Liver (tissue), 9 donors: ENCODE data around the gene LHFPL3. TPM values are rescaled to one million over a fixed set of nuclear protein-coding genes. Genes with fewer than 3 reads are reported as not detected.

ENCODE experiments used
- DNase-seq: peaks from one replicate; pipeline ENCODE4 v3.0.0-alpha.2; 2017; ENCODE audit warnings: low spot score
- H3K27ac ChIP-seq, 2 donors: one replicate each; pipeline ENCODE4 v1.7.0; 2013; ENCODE audit warnings: inconsistent platforms in 2 of 2, low read length in 2 of 2, control low read depth in 1 of 2, low read depth in 1 of 2, mild to moderate bottlenecking in 1 of 2
- H3K27me3 ChIP-seq, 4 donors: one replicate each; pipeline versions ENCODE4 v1.6.1 to v1.7.0; 2013; ENCODE audit warnings: low read length in 3 of 4, inconsistent platforms in 1 of 4, mild to moderate bottlenecking in 1 of 4, moderate library complexity in 1 of 4; ENCODE audit not compliant: control insufficient read depth in 4 of 4, insufficient read depth in 4 of 4
- H3K36me3 ChIP-seq, 4 donors: one replicate each; pipeline versions ENCODE4 v1.6.1 to v1.7.0; 2013; ENCODE audit warnings: low read length in 3 of 4, mild to moderate bottlenecking in 3 of 4, low read depth in 1 of 4, moderate library complexity in 1 of 4; ENCODE audit not compliant: control insufficient read depth in 4 of 4, insufficient read depth in 3 of 4
- H3K4me1 ChIP-seq, 4 donors: one replicate each; pipeline versions ENCODE4 v1.6.1 to v1.7.0; 2013; ENCODE audit warnings: low read length in 3 of 4, mild to moderate bottlenecking in 3 of 4, moderate library complexity in 1 of 4; ENCODE audit not compliant: control insufficient read depth in 4 of 4, insufficient read depth in 4 of 4
- H3K4me3 ChIP-seq, 3 donors: one replicate each; pipeline versions ENCODE4 v1.6.1 to v1.7.0; 2013; ENCODE audit warnings: low read length in 3 of 3, control low read depth in 1 of 3, low read depth in 1 of 3, mild to moderate bottlenecking in 1 of 3
- H3K9ac ChIP-seq, 2 donors: one replicate each; pipeline ENCODE4 v1.7.0; 2013; ENCODE audit warnings: low read length in 2 of 2, mild to moderate bottlenecking in 2 of 2, moderate library complexity in 2 of 2, control low read depth in 1 of 2, low read depth in 1 of 2
- H3K9me3 ChIP-seq, 4 donors: one replicate each; pipeline versions ENCODE4 v1.6.1 to v1.7.0; 2013; ENCODE audit warnings: low read length in 3 of 4; ENCODE audit not compliant: control insufficient read depth in 4 of 4
- ATF3 ChIP-seq: IDR thresholded peaks from 2 replicates; pipeline ENCODE4 v1.6.1; 2016; ENCODE audit warnings: antibody characterized with exemption
- CTCF ChIP-seq: fragments of 150-350 bp; IDR thresholded peaks from 2 replicates; pipeline ENCODE4 v1.5.1; 2017; ENCODE audit warnings: improper control_type of control experiment, low read depth, low read length; ENCODE audit not compliant: missing input control
- EGR1 ChIP-seq, 2 donors: IDR thresholded peaks; 2 replicates each; pipeline ENCODE4 v1.6.1; 2016 to 2018; ENCODE audit warnings: antibody characterized with exemption in 2 of 2, low read depth in 2 of 2
- FOXA1 ChIP-seq: IDR thresholded peaks from 2 replicates; pipeline ENCODE4 v1.6.1; 2016; ENCODE audit warnings: antibody characterized with exemption
- FOXA2 ChIP-seq: IDR thresholded peaks from 2 replicates; pipeline ENCODE4 v1.6.1; 2016; ENCODE audit warnings: antibody characterized with exemption
- GABPA ChIP-seq, 2 donors: IDR thresholded peaks in 1 of 2; conservative IDR thresholded peaks in 1 of 2; 2 replicates each; pipeline ENCODE4 v1.6.1; 2016; ENCODE audit warnings: antibody characterized with exemption in 2 of 2, mild to moderate bottlenecking in 1 of 2, moderate library complexity in 1 of 2
- HNF4A ChIP-seq, 2 donors: conservative IDR thresholded peaks; 2 replicates each; pipeline ENCODE4 v1.6.1; 2016; ENCODE audit warnings: antibody characterized with exemption in 2 of 2, mild to moderate bottlenecking in 2 of 2
- HNF4G ChIP-seq: IDR thresholded peaks from 2 replicates; pipeline ENCODE4 v1.6.1; 2016; ENCODE audit warnings: antibody characterized with exemption
- MAX ChIP-seq: IDR thresholded peaks from 2 replicates; pipeline ENCODE4 v1.6.1; 2016; ENCODE audit warnings: antibody characterized with exemption
- NR2F2 ChIP-seq: IDR thresholded peaks from 2 replicates; pipeline ENCODE4 v1.6.1; 2016; ENCODE audit warnings: antibody characterized with exemption
- RAD21 ChIP-seq, 2 donors: IDR thresholded peaks; 2 replicates each; pipeline ENCODE4 v1.6.1; 2016; ENCODE audit warnings: antibody characterized with exemption in 2 of 2, mild to moderate bottlenecking in 2 of 2
- REST ChIP-seq: IDR thresholded peaks from 2 replicates; pipeline ENCODE4 v1.6.1; 2016; ENCODE audit warnings: antibody characterized with exemption, mild to moderate bottlenecking
- RXRA ChIP-seq, 2 donors: IDR thresholded peaks; 2 replicates each; pipeline ENCODE4 v1.6.1; 2017 to 2018; ENCODE audit warnings: antibody characterized with exemption in 2 of 2, mild to moderate bottlenecking in 1 of 2
- SP1 ChIP-seq: IDR thresholded peaks from 2 replicates; pipeline ENCODE4 v1.6.1; 2018; ENCODE audit warnings: antibody characterized with exemption, mild to moderate bottlenecking
- TAF1 ChIP-seq: conservative IDR thresholded peaks from 2 replicates; pipeline ENCODE4 v1.6.1; 2016; ENCODE audit warnings: antibody characterized with exemption, mild to moderate bottlenecking
- YY1 ChIP-seq: IDR thresholded peaks from 2 replicates; pipeline ENCODE4 v1.6.1; 2016; ENCODE audit warnings: antibody characterized with exemption, mild to moderate bottlenecking
- ZBTB33 ChIP-seq: IDR thresholded peaks from 2 replicates; pipeline ENCODE4 v1.6.1; 2016; ENCODE audit warnings: antibody characterized with exemption
- WGBS: extraction: QIAGEN DNeasy Blood & Tissue Kit; methylation state at CpG from one replicate; pipeline ENCODE4 v1.1.7; 2013; 5-methylcytosine and 5-hydroxymethylcytosine counted together
- polyA plus RNA-seq, 2 donors: library from polyadenylated mRNA; stranded (reverse) in 1 of 2; unstranded in 1 of 2; fragments of 200-250 nt in 1 of 2; fragments of >200 nt in 1 of 2; fragmentation: Nextera tagmentation in 1 of 2; extraction: Ambion mirVana in 1 of 2; gene quantifications; one replicate each; pipeline versions ENCODE4 v1.2.1 to v1.2.3, GENCODE V29; 2013 to 2015
- total RNA-seq, 2 donors: library from RNA; depleted of rRNA; stranded (reverse); fragments of >200 nt; gene quantifications; one replicate each; pipeline ENCODE4 v1.2.3, GENCODE V29; 2014
- donor health status: healthy.
- donor health status: healthy.
- donor health status: healthy.
- donor health status: healthy.
- donor health status: healthy.

LHFPL3 gene
- total and polyA plus RNA-seq, 4 donors, result not detected

GRCh38 chr7:104642560-104642959, 314.2 kb downstream of the LHFPL3 start:
- no peaks in the 10 kb centered on the region for H3K4me1 ChIP-seq
- WGBS, result 53% methylated on average over 2 of the region's 2 CpGs
- no peak for TF ChIP-seq ATF3
- no peak for TF ChIP-seq FOXA2
- no peak for TF ChIP-seq GABPA (IDR thresholded peaks at IDR 0.05 in 1 of 2, conservative IDR thresholded peaks at IDR 0.05 in 1 of 2)
- no peak for TF ChIP-seq TAF1
- no peak for TF ChIP-seq REST
- no peak for TF ChIP-seq FOXA1
- TF ChIP-seq YY1, result no peak
- no peak for TF ChIP-seq HNF4G
- TF ChIP-seq SP1, result no peak
- TF ChIP-seq NR2F2, result no peak
- no peak for TF ChIP-seq MAX
- no peak for TF ChIP-seq ZBTB33
- no peak for TF ChIP-seq CTCF
- TF ChIP-seq HNF4A (conservative IDR thresholded peaks at IDR 0.05), result no peak
- no peak for TF ChIP-seq EGR1 (IDR thresholded peaks at IDR 0.05; ENCODE audit: low read depth in 2 of 2)
- TF ChIP-seq RXRA (IDR thresholded peaks at IDR 0.05), result no peak
- TF ChIP-seq RAD21 (IDR thresholded peaks at IDR 0.05), result no peak
- peaks cover 0 to 4% (median 1%) of the 10 kb centered on the region in 4 donors for H3K27me3 ChIP-seq
- H3K4me3 ChIP-seq, result no peak overlapping the region
- no peaks in the 10 kb centered on the region for H3K9me3 ChIP-seq
- DNase-seq, result no peak
- no peak overlapping the region for H3K27ac ChIP-seq
- H3K9ac ChIP-seq, result no peak overlapping the region
- H3K36me3 ChIP-seq, result no peaks in the 10 kb centered on the region
